Karpas-422 (cell line): Measurements from ENCODE around the gene ANKRD33B. TPM values are rescaled to one million over a fixed set of nuclear protein-coding genes. Genes with fewer than 3 reads are reported as not detected.

ENCODE experiments used
- DNase-seq: peaks from one replicate; pipeline ENCODE4 v3.0.0-alpha.2; 2015
- H2AFZ ChIP-seq: fragments of 200-600 bp; sonication (generic); 2 replicates; pipeline ENCODE4 v1.6.1; 2014; ENCODE audit warnings: antibody characterized with exemption, low read length, mixed read lengths
- H3K27ac ChIP-seq: fragments of 200-600 bp; sonication (generic); 2 replicates; pipeline ENCODE4 v1.5.1; 2014; ENCODE audit warnings: mild to moderate bottlenecking, low read length, moderate library complexity
- H3K27me3 ChIP-seq: fragments of 200-600 bp; sonication (generic); 2 replicates; pipeline ENCODE4 v1.6.1; 2014; ENCODE audit warnings: low read length, mixed read lengths
- H3K36me3 ChIP-seq: fragments of 200-600 bp; sonication (generic); 2 replicates; pipeline ENCODE4 v1.6.1; 2014; ENCODE audit warnings: low read length, mixed read lengths; ENCODE audit not compliant: insufficient read depth
- H3K4me1 ChIP-seq: fragments of 200-600 bp; sonication (generic); 2 replicates; pipeline ENCODE4 v1.6.1; 2014; ENCODE audit warnings: mild to moderate bottlenecking, low read length, mixed read lengths
- H3K4me2 ChIP-seq: fragments of 200-600 bp; sonication (generic); 2 replicates; pipeline ENCODE4 v1.6.1; 2014; ENCODE audit warnings: low read length, low read depth, mild to moderate bottlenecking; ENCODE audit not compliant: poor library complexity, severe bottlenecking
- H3K4me3 ChIP-seq: fragments of 200-600 bp; sonication (generic); 2 replicates; pipeline ENCODE4 v1.5.1; 2014; ENCODE audit warnings: mild to moderate bottlenecking, antibody characterized with exemption, low read length, mixed read lengths
- H3K79me2 ChIP-seq: fragments of 200-600 bp; sonication (generic); 2 replicates; pipeline ENCODE4 v1.6.1; 2014; ENCODE audit warnings: mild to moderate bottlenecking, low read length, mixed read lengths
- H3K9ac ChIP-seq: fragments of 200-600 bp; sonication (generic); 2 replicates; pipeline ENCODE4 v1.6.0; 2014; ENCODE audit warnings: low read length
- H3K9me2 ChIP-seq: fragments of 200-600 bp; sonication (generic), shearing (Covaris generic); replicated peaks from 2 replicates; pipeline ENCODE4 v1.6.0; 2014; ENCODE audit warnings: mild to moderate bottlenecking, low read length, moderate library complexity; ENCODE audit not compliant: insufficient read depth
- H3K9me3 ChIP-seq: fragments of 300-700, 200-600 bp; sonication (generic); 2 replicates; pipeline ENCODE4 v1.6.1; 2014; ENCODE audit warnings: low read length, mixed read lengths
- H4K20me1 ChIP-seq: fragments of 200-600 bp; sonication (generic); 2 replicates; pipeline ENCODE4 v1.6.1; 2014; ENCODE audit warnings: mild to moderate bottlenecking, antibody characterized with exemption, low read length, low read depth; ENCODE audit not compliant: insufficient read depth
- total RNA-seq: library from RNA; depleted of rRNA; stranded (reverse); fragments of >200 nt; shearing (Covaris generic); gene quantifications from 2 replicates; pipeline ENCODE4 v1.2.3, GENCODE V29; 2014; ENCODE audit warnings: low replicate concordance

The ANKRD33B gene
- total RNA-seq, 1 experiment from 2014 or later = 0.48 TPM

DNA sequence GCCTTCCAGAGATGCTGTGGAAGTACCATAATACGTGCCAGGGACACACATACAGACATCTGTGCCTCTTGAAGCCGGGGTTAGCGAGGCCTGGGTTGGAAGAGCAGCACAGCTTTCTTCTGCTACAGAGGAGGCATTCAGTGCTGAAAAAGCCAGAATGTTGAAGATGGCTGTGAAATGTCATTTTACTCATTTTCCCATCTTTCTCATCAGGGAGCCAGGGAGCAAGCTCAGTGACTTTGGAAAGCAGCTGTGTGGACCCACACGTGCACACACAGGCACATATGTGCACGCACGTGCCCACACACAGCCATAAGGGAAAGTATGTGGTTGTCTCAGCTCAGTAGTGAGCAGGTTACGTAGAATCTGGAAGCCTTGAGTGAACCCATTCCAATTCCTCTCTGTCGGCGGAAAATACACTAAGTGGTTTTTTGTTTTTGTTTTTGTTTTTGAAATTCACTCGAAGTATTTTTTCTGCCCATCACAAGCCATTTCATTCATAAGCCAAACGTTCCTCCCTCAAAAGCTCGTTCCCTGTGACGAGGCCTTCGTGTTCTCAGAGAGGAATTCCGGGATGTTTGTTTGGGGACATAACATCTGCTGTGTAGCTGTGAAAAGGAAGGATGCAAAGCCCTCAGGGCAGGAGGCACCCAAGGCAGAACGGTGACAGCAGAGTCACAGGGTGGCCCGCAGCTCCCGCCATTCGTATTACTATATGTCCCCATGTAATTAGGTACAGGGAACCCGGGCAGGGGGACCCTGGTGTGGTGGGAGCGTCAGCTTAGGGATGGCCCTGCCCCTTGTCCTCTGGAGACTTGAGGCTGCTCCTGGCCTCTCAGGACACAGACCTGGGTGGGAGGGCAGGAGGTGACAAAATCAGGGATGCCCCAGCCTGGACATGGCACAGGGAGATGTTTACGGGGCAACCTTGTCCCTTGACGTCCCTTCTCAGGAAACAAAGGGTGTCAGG, 29.0 kb upstream of the ANKRD33B start:
- H3K9me2 ChIP-seq = no peaks in the 10 kb centered on the region
- H3K36me3 ChIP-seq = no peaks in the 10 kb centered on the region
- DNase-seq = no peak
- no peak overlapping the region for H3K9ac ChIP-seq
- no peak overlapping the region for H3K4me2 ChIP-seq
- H2AFZ ChIP-seq = no peak overlapping the region
- H3K27me3 ChIP-seq = no peaks in the 10 kb centered on the region
- no peaks in the 10 kb centered on the region for H4K20me1 ChIP-seq
- H3K4me1 ChIP-seq = peaks cover 14% of the 10 kb centered on the region
- H3K9me3 ChIP-seq = no peaks in the 10 kb centered on the region
- H3K27ac ChIP-seq = no peak overlapping the region
- H3K4me3 ChIP-seq = no peak overlapping the region
- no peaks in the 10 kb centered on the region for H3K79me2 ChIP-seq

DNA sequence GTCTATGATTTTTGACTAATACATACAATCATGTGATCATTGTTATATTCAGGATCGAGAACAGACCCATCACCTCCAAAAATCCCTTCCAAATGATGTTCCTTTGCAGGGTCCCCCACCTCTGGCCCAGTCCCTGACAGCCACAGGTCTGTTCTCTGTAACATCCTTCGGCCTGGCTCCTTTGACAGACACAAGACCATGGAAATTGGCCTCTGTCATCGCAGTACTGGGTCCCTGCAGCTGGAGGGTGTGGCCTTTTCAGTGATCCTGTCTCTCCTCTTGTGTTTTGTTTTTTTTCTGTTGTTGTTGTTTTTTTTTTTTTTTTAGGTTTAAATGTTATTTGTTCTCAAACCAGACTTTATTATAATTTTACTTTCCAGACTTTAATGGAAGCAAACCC, 27.4 kb upstream of the ANKRD33B start:
- no peak overlapping the region for H3K27ac ChIP-seq
- no peaks in the 10 kb centered on the region for H3K9me3 ChIP-seq
- peaks cover 14% of the 10 kb centered on the region for H3K4me1 ChIP-seq
- H3K36me3 ChIP-seq = no peaks in the 10 kb centered on the region
- H3K4me3 ChIP-seq = no peak overlapping the region
- peak overlapping the region; percentile 40 for H3K4me2 ChIP-seq
- no peaks in the 10 kb centered on the region for H3K9me2 ChIP-seq
- no peaks in the 10 kb centered on the region for H3K79me2 ChIP-seq
- H4K20me1 ChIP-seq = no peaks in the 10 kb centered on the region
- H3K9ac ChIP-seq = no peak overlapping the region
- no peaks in the 10 kb centered on the region for H3K27me3 ChIP-seq
- no peak overlapping the region for H2AFZ ChIP-seq
- DNase-seq = no peak

DNA sequence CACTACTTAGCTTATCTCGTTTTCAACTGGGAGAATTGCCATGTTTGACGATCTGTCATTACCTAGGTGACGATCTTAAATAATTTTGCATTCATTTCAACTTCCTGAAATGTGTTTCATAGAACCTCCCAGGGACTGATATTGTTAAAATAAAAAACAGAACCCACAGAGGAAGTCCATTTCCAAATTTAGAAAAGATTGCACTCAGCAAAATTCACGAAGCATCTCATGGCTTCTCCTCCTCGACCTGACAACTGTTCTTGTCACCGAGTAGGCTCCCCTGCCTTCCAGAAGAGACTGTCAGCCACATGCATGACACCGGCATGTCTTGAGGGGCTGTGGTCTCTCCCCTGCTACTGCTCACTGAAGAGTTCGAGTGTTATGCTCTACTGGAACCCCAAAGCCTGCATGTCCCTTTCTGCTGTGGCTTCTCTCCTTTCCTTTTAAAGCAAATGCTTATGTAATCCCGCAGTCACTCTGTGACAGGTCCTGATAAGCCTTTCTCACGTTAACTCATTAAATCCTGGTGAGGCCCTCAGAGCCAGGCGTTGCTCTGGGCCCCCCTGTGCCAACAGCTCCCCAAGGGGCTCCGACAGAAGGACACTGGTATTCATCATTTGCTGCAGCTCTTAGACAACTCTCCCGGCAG, 26.8 kb upstream of the ANKRD33B start:
- no peaks in the 10 kb centered on the region for H3K9me3 ChIP-seq
- peak; percentile 63 for DNase-seq
- no peaks in the 10 kb centered on the region for H3K9me2 ChIP-seq
- no peak overlapping the region for H2AFZ ChIP-seq
- no peak overlapping the region for H3K9ac ChIP-seq
- no peaks in the 10 kb centered on the region for H3K79me2 ChIP-seq
- H3K4me1 ChIP-seq = peaks cover 14% of the 10 kb centered on the region
- no peaks in the 10 kb centered on the region for H3K27me3 ChIP-seq
- H3K27ac ChIP-seq = no peak overlapping the region
- H3K4me3 ChIP-seq = no peak overlapping the region
- no peaks in the 10 kb centered on the region for H4K20me1 ChIP-seq
- no peaks in the 10 kb centered on the region for H3K36me3 ChIP-seq
- peak overlapping the region; percentile 40 for H3K4me2 ChIP-seq

DNA sequence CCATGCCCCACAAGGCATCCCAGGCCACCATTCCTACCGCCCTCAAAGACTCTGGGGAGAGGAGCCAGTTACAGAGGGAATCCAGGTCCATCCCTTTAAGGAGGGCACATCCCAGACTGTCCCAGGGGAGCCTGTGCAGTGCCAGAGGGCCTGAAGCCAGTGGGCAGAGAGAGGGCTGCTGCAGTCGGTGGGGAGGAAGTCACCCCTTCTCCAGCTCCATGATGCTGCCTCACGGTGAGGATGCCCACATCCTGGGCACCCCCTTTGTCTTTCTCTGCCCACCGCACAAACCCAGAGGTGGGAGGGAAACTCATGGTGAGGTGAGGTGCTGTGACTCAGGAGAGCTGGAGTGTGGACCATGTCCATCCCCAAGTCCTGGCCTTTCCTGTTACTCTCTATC, 26.2 kb upstream of the ANKRD33B start:
- H4K20me1 ChIP-seq = no peaks in the 10 kb centered on the region
- H3K9me3 ChIP-seq = no peaks in the 10 kb centered on the region
- no peaks in the 10 kb centered on the region for H3K27me3 ChIP-seq
- H3K36me3 ChIP-seq = no peaks in the 10 kb centered on the region
- no peak for DNase-seq
- H3K4me3 ChIP-seq = no peak overlapping the region
- no peak overlapping the region for H2AFZ ChIP-seq
- H3K4me1 ChIP-seq = peaks cover 14% of the 10 kb centered on the region
- H3K4me2 ChIP-seq = peak overlapping the region; percentile 40
- H3K79me2 ChIP-seq = no peaks in the 10 kb centered on the region
- H3K27ac ChIP-seq = no peak overlapping the region
- H3K9me2 ChIP-seq = no peaks in the 10 kb centered on the region
- H3K9ac ChIP-seq = no peak overlapping the region

DNA sequence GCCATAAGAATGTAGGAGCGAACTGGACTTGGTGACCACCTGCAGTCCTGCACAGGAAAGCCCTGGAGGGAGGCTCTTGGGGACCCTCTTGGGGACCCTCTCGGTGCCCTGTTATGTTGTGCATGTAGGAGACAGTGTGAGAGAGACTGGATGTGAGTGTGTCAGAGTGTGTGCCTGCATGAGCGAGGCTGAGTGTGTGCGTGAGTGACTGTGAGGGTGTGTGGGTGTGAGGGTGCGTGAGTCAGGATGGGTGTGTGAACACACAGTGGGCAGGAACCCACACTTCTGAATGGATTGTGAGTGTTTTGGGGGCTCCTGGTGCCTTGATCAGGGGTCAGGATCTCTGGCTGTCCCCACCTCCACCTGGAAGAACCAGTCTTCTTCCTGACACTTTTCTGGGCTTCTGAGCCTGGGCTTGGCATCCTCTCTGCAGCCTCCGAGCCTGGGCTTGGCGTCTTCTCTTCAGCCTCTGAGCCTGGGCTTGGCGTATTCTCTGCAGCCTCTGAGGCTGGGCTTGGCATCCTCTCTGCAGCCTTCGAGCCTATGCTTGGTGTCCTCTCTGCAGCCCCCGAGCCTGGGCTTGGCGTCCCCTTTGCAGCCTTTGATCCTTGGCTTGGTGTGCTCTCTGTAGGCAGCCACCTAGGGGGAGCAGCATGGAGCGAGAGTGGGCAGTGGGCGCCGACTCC, 25.6 kb upstream of the ANKRD33B start:
- Histone ChIP-seq H2AFZ (no peak overlapping the region), H3K9me3 (no peaks in the 10 kb centered on the region), H3K79me2 (no peaks in the 10 kb centered on the region), H3K36me3 (no peaks in the 10 kb centered on the region), H3K4me1 (peaks cover 14% of the 10 kb centered on the region), H3K9ac (no peak overlapping the region), H3K27me3 (no peaks in the 10 kb centered on the region), H3K4me2 (no peak overlapping the region), H4K20me1 (no peaks in the 10 kb centered on the region), H3K4me3 (no peak overlapping the region), H3K9me2 (no peaks in the 10 kb centered on the region), H3K27ac (no peak overlapping the region)
- DNase-seq = no peak

DNA sequence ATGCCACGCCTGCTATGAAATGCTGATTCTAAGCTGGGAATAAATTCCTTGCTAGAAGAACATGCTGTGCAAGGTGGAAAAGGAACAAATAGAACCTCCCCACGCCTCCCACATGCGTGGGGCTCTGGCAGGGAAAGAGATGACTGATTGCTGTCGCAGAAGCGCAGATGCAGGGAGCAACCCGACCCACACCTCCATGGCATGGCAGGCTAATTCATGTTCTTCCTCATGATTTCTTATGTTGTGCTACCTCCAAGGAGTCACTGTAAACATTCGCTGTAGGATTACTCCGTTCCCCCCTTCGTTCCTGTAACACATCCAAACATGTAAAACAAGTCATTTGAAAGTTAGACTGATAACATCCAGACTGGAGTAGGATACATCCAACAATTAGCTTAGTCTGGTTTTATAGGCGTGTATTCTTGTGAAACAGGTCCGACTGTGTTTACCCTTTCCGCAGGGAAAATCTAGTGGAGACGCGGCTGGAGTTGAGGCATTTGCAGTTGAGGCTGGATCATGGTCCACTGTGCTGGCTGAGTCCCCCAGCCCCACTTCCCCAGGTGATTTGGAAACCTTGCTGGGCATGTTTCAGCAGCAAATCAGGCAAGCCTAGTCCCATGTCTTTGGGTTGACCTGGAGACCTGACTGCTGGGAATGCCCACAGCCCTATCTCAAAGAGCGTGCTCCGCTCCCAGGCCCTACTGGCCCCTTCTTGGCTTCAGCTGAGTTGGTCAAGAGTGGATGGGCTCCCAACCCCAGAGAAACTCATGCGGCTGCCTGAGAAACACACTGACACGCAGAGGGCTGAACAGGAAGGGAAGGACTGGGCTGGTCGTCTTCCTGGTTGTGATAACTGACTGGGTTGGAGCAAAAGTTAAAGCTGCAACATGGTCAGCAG, 24.8 kb upstream of the ANKRD33B start:
- Histone ChIP-seq H4K20me1 (no peaks in the 10 kb centered on the region), H3K4me2 (no peak overlapping the region), H3K27me3 (no peaks in the 10 kb centered on the region), H3K4me1 (peaks cover 14% of the 10 kb centered on the region), H3K9ac (no peak overlapping the region), H3K79me2 (no peaks in the 10 kb centered on the region), H3K36me3 (no peaks in the 10 kb centered on the region), H2AFZ (no peak overlapping the region), H3K27ac (no peak overlapping the region), H3K4me3 (no peak overlapping the region), H3K9me2 (no peaks in the 10 kb centered on the region), H3K9me3 (no peaks in the 10 kb centered on the region)
- no peak for DNase-seq

DNA sequence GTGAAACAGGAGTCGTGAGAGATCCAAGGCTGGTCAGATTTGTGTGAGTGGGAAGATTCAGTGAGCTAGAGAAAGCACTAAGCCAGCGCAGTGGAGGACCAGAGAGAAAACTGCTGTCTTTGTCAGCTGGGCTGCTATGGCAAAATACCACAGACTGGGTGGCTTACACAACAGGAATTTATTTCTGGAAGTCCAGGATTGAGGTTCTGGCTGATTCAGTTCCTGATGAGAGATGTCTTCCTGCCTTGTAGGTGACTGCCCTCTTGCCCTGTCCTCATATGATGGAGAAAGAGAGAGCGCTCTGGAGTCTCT, 24.2 kb upstream of the ANKRD33B start:
- Histone ChIP-seq H2AFZ (no peak overlapping the region), H4K20me1 (no peaks in the 10 kb centered on the region), H3K4me3 (no peak overlapping the region), H3K9me2 (no peaks in the 10 kb centered on the region), H3K4me2 (no peak overlapping the region), H3K27ac (no peak overlapping the region), H3K79me2 (no peaks in the 10 kb centered on the region), H3K9ac (no peak overlapping the region), H3K36me3 (no peaks in the 10 kb centered on the region), H3K4me1 (peaks cover 14% of the 10 kb centered on the region), H3K27me3 (no peaks in the 10 kb centered on the region), H3K9me3 (no peaks in the 10 kb centered on the region)
- no peak for DNase-seq
